GM12878 (cell line): ENCODE measurements around the gene NUDT5. TPM values are rescaled to one million over a fixed set of nuclear protein-coding genes. Genes with fewer than 3 reads are reported as not detected.

Experiments used
- SREBF2 ChIP-seq: IDR thresholded peaks from 2 replicates; pipeline ENCODE4 v1.6.1; 2012; ENCODE audit warnings: mild to moderate bottlenecking, low read length
- polyA plus RNA-seq, 11 experiments: library from polyadenylated mRNA; depleted of rRNA in 4 of 11; unstranded in 6 of 11; stranded (reverse) in 5 of 11; fragments of >200 nt; fragmentation: Nextera tagmentation in 4 of 11; fragmentation: Illumina TruSeq in 1 of 11; extraction: Ambion mirVana in 4 of 11; extraction: Trizol in 1 of 11; gene quantifications; 1 replicate in 1 of 11; 2 replicates in 10 of 11; pipeline versions ENCODE4 v1.2.1 to v1.2.3, GENCODE V29; 2011 to 2016; ENCODE audit warnings: inconsistent platforms in 2 of 11, missing spikeins in 2 of 11, low read depth in 1 of 11
- total RNA-seq, 4 experiments: library from RNA; depleted of rRNA in 3 of 4; stranded (reverse); fragments of >200 nt in 3 of 4; fragmentation: Illumina TruSeq in 1 of 4; extraction: Trizol in 1 of 4; gene quantifications; 2 replicates each; pipeline versions ENCODE4 v1.2.1 to v1.2.3, GENCODE V29; 2013 to 2021
- TF ChIP-seq, protein P1 (sequence below): fragments of 450-650 bp; IDR thresholded peaks from 2 replicates; pipeline ENCODE4 v1.6.1; 2018; ENCODE audit warnings: mild to moderate bottlenecking, low read depth, moderate library complexity; ENCODE audit not compliant: partially characterized antibody
- TF ChIP-seq, protein P2 (sequence below): IDR thresholded peaks from 2 replicates; pipeline ENCODE4 v1.6.1; 2012; ENCODE audit warnings: low read depth, low read length, improper control_type of control experiment
- TF ChIP-seq, protein P3 (sequence below): fragments of 450-650 bp; IDR thresholded peaks from 2 replicates; pipeline ENCODE4 v1.6.1; 2017; ENCODE audit warnings: mild to moderate bottlenecking, moderate library complexity

The NUDT5 gene
- total and polyA plus RNA-seq, 10 of the 15 experiments (the other 5 are each of a cell fraction or from before 2014, with no cell fraction given), result 74.1 to 345 (median 153) TPM

DNA sequence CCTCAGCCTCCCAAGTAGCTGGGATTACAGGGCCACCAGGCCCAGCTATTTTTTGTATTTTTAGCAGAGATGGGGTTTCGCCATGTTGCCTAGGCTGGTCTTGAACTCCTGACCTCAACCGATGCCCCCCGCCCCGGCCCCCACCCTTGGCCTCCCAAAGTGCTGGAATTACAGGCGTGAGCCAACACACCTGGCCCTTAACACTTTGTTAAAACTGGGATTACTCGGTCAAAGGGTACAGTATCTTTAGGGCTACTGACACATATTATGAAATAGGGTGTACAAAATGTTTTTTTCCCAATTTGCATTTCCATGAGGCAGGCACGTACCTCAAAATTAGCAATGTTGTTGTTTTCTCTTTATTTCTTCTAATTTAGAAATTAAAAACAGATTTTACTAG, 11.5 kb downstream of the NUDT5 start (continued):
- TF ChIP-seq, protein P1, sequence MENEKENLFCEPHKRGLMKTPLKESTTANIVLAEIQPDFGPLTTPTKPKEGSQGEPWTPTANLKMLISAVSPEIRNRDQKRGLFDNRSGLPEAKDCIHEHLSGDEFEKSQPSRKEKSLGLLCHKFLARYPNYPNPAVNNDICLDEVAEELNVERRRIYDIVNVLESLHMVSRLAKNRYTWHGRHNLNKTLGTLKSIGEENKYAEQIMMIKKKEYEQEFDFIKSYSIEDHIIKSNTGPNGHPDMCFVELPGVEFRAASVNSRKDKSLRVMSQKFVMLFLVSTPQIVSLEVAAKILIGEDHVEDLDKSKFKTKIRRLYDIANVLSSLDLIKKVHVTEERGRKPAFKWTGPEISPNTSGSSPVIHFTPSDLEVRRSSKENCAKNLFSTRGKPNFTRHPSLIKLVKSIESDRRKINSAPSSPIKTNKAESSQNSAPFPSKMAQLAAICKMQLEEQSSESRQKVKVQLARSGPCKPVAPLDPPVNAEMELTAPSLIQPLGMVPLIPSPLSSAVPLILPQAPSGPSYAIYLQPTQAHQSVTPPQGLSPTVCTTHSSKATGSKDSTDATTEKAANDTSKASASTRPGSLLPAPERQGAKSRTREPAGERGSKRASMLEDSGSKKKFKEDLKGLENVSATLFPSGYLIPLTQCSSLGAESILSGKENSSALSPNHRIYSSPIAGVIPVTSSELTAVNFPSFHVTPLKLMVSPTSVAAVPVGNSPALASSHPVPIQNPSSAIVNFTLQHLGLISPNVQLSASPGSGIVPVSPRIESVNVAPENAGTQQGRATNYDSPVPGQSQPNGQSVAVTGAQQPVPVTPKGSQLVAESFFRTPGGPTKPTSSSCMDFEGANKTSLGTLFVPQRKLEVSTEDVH, result no peak
- TF ChIP-seq, protein P2, sequence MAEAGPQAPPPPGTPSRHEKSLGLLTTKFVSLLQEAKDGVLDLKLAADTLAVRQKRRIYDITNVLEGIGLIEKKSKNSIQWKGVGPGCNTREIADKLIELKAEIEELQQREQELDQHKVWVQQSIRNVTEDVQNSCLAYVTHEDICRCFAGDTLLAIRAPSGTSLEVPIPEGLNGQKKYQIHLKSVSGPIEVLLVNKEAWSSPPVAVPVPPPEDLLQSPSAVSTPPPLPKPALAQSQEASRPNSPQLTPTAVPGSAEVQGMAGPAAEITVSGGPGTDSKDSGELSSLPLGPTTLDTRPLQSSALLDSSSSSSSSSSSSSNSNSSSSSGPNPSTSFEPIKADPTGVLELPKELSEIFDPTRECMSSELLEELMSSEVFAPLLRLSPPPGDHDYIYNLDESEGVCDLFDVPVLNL, result no peak
- no peak for TF ChIP-seq SREBF2
- TF ChIP-seq, protein P3, sequence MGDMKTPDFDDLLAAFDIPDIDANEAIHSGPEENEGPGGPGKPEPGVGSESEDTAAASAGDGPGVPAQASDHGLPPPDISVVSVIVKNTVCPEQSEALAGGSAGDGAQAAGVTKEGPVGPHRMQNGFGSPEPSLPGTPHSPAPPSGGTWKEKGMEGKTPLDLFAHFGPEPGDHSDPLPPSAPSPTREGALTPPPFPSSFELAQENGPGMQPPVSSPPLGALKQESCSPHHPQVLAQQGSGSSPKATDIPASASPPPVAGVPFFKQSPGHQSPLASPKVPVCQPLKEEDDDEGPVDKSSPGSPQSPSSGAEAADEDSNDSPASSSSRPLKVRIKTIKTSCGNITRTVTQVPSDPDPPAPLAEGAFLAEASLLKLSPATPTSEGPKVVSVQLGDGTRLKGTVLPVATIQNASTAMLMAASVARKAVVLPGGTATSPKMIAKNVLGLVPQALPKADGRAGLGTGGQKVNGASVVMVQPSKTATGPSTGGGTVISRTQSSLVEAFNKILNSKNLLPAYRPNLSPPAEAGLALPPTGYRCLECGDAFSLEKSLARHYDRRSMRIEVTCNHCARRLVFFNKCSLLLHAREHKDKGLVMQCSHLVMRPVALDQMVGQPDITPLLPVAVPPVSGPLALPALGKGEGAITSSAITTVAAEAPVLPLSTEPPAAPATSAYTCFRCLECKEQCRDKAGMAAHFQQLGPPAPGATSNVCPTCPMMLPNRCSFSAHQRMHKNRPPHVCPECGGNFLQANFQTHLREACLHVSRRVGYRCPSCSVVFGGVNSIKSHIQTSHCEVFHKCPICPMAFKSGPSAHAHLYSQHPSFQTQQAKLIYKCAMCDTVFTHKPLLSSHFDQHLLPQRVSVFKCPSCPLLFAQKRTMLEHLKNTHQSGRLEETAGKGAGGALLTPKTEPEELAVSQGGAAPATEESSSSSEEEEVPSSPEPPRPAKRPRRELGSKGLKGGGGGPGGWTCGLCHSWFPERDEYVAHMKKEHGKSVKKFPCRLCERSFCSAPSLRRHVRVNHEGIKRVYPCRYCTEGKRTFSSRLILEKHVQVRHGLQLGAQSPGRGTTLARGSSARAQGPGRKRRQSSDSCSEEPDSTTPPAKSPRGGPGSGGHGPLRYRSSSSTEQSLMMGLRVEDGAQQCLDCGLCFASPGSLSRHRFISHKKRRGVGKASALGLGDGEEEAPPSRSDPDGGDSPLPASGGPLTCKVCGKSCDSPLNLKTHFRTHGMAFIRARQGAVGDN, result no peak
